Activated CD8-positive, alpha-beta memory T cell treated with anti-CD3 and anti-CD28 coated beads for 24 hours (primary cell): Measurements from ENCODE around the gene MRPS6.

Experiments
- DNase-seq: peaks from one replicate; pipeline ENCODE4 v3.0.0-alpha.2; 2020

MRPS6 gene

GRCh38 chr21:34072145-34073031, 990 bp upstream of the MRPS6 start:
- DNase-seq: peak; percentile 64

GRCh38 chr21:34073749-34074282, 438 bp downstream of the MRPS6 start:
- peak; percentile 71 for DNase-seq

- DNase-seq: no peak
Measured at GRCh38 chr21:34074283-34075090, 1.1 kb downstream of the MRPS6 start.

GRCh38 chr21:34075091-34075425, 1.7 kb downstream of the MRPS6 start:
- no peak for DNase-seq

GRCh38 chr21:34075760-34076660, 2.6 kb downstream of the MRPS6 start:
- DNase-seq: no peak

- no peak for DNase-seq
Measured at GRCh38 chr21:34076835-34077234, 3.5 kb downstream of the MRPS6 start.

- DNase-seq: no peak
Measured at GRCh38 chr21:34077888-34078287, 4.5 kb downstream of the MRPS6 start.

DNA sequence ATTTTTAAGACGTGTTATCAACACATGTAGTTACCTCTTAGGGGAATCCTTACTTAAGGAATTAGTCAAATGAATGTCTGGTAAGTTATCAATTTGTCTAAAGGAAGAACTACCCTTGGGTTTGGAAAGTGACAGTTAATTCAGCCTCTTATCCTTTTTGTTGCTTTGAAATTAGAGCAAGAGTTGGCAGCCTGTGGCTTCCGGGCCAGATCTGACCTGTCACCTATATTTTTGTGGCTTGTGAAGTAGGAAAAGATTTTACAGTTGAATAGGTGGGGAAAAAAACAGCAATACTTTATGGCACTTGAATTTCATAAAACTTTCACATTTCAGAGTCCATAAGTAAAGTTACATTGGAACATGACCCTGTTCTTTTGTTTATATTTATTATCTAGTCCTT, 5.5 kb downstream of the MRPS6 start:
- DNase-seq: no peak

DNA sequence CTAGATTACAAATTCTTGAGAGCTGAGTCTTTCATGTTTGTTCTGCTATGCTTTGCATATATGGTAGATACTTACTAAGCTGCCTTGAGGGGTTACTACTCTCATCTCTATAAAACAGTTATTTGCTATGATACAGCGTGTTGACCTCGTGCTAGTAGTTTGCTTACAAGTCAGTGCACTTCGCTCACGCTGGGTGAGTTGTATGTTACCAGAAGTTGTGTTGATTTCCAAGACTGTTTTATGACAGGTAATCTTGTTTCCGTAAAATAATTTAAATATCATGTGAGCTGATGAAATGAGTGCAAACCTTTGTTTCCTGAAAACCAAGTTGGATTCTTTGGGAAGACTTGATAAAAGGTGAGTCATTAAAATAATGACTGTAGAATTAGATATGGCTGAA, 7.3 kb downstream of the MRPS6 start:
- no peak for DNase-seq

- DNase-seq: no peak
Measured at GRCh38 chr21:34082769-34083168, 9.4 kb downstream of the MRPS6 start.

DNA sequence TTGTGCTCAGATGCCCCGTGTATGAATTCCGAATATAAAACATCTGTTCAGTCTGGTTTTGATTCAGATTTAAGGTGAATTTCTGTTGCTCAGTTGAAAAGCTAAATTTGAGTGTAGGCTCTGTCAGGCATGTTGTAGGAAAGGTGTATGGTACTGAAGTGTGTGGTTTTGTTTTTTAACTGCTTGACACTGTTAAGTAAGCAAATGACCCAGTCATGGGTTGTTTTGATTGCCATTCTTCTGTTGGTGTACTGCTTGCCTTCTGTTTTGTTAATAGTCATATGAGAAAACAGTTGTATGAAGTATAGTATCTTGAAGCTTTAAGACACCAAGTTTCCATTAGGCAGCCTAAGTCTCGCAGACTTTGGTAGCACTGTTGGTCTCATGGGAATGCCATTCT, 10.0 kb downstream of the MRPS6 start:
- no peak for DNase-seq

GRCh38 chr21:34085129-34085528, 11.8 kb downstream of the MRPS6 start:
- no peak for DNase-seq

DNA sequence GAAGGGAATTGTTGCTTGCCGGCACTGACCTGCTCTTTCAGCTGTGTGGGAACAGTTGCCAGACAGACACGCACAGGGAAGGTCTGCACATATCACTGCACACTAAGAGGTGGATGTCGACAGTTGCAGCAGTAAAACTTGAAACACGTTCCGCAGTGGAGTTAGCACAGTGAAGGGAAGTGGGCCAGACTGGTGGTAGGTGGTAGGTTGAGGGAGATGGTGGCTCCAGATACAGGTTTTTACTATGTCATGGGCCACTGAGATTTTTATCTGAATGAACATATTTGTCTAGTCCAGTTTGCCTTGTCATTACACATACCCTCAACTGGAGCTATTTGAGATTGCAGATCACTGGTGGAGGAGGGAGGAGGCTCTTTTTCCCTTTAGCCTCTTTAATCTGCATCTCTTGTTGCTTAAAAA, 13.5 kb downstream of the MRPS6 start:
- no peak for DNase-seq

DNA sequence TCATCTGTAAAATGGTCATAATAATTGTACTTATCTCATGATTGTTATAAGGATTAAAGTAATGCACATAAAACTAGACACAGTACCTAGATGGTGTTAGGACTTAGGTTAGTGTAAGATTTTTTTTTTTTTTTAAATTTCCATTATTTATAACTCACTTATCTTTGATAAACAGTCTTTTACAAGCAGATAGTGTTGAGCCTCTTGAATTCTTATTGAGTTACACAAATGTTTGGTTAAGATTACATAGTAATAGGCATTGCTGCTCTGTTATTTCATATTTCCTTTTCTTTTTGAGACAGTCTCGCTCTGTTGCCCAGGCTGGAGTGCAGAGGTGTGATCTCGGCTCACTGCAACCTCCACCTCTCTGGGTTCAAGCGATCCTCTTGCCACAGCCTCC, 15.4 kb downstream of the MRPS6 start:
- no peak for DNase-seq

DNA sequence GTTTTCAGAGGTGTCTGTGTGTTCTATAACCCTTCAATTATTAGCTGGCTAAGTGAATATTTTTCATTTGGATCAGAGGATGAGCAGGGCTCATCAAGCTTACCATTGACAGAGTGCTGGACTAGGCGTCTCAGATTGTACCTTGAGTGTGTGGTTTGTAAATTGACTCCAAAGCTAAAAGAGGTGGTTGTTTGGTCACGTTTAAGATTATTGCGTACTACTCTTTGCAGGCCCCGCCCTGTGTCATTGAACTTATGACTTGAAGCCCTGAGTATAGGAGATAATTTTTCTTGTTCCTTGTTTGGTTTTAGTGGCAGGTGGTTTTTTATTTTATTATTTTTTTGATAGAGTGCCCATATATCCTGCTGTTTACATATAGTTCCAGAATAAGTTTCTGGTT, 17.7 kb downstream of the MRPS6 start:
- DNase-seq: no peak

DNA sequence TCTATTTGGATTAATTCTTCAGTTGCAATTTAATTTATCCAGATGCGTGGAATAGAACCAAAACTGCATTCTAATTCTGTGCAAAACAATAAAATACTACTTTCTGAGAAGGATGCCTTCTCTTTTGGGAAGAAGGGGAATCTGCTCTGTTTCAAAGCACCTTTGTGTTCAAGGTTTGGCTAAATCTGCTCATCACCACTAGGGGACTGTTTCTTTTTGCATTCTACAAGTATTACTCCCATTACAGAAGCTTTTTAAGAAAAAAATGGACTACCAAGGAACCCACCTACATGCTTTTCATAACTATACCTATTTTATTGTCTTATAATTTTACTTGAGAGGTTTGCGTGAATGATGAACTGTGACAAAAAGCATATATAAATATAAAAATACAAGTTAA, 18.2 kb downstream of the MRPS6 start:
- no peak for DNase-seq

GRCh38 chr21:34092262-34092921, 19.0 kb downstream of the MRPS6 start:
- no peak for DNase-seq

DNA sequence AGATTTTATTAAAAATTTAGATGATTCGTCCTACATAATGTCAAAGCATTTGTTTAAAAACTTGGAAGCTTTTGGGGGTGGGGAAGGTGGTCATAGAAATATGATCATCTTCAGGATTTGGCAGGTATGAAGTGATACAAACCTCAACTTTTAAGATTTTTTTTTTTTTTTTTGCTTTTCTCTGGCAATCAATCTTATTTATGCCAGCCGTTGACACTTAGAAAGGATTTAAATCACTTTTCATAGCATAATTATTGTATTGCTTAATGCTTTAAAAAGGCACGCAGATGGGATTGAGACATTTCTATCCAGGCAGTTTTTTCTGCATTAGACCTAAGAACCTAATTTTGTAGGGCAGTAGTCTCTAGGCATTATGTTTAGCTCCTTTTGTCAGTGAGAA, 19.7 kb downstream of the MRPS6 start:
- no peak for DNase-seq

DNA sequence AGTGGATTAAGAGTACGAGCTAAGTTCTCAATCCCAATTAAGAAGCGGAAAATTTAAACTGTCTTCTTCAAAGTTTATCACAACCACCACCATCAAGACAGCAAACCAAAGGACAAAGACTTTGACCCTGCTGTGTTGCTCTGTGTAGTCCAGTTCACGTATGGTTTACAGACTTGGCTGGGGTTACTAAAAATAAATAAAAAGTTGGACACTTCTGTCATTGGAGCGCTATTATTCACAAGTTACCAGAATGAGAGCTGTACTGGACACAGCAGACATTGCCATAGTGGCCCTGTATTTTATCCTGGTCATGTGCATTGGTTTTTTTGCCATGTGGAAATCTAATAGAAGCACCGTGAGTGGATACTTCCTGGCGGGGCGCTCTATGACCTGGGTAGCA, 21.6 kb downstream of the MRPS6 start:
- no peak for DNase-seq

- no peak for DNase-seq
Measured at GRCh38 chr21:34097442-34097841, 24.1 kb downstream of the MRPS6 start.

- DNase-seq: no peak
Measured at GRCh38 chr21:34100337-34100736, 27.0 kb downstream of the MRPS6 start.

GRCh38 chr21:34100790-34101189, 27.4 kb downstream of the MRPS6 start:
- no peak for DNase-seq
